ENCODE results near the gene ARMC5.
"Not testable (repeated sequence)": the region's sequence is repeated elsewhere in the genome, so short reads cannot be mapped to it uniquely, and the experiment has no call there.

Gene ARMC5

GRCh38 chr16:31480851-31481536 is 21.7 kb downstream of the ARMC5 start:
- no peak for DNase-seq

GRCh38 chr16:31483081-31483480 is 23.8 kb downstream of the ARMC5 start, which contains the start of gene SLC5A2:
TSS of gene SLC5A2 (plus strand) at chr16:31483123. CDS start at chr16:31483137, 14 bp downstream.
- DNase-seq: no peak

GRCh38 chr16:31484048-31484447 is 24.7 kb downstream of the ARMC5 start:
- not testable (repeated sequence) for DNase-seq

- DNase-seq: no peak
These were observed 25.3 kb downstream of the ARMC5 start for GRCh38 chr16:31484491-31485171.

- no peak for DNase-seq
These were observed 26.3 kb downstream of the ARMC5 start for GRCh38 chr16:31485571-31485970.

- no peak for DNase-seq
These were observed 26.7 kb downstream of the ARMC5 start for GRCh38 chr16:31486045-31486444.

GRCh38 chr16:31487071-31487719 is 27.9 kb downstream of the ARMC5 start:
- no peak for DNase-seq

GRCh38 chr16:31487720-31488467 is 28.6 kb downstream of the ARMC5 start:
- DNase-seq: peak; percentile 59

- DNase-seq: no peak
These were observed 29.4 kb downstream of the ARMC5 start for GRCh38 chr16:31488468-31489297.

GRCh38 chr16:31489298-31489564 is 29.9 kb downstream of the ARMC5 start:
- no peak for DNase-seq

- no peak for DNase-seq
These were observed 30.6 kb downstream of the ARMC5 start for GRCh38 chr16:31489616-31490584.

- no peak for DNase-seq
These were observed 32.6 kb downstream of the ARMC5 start for GRCh38 chr16:31491778-31492418.

GRCh38 chr16:31493506-31494125 is 34.3 kb downstream of the ARMC5 start:
- DNase-seq: no peak

GRCh38 chr16:31496670-31497069 is 37.4 kb downstream of the ARMC5 start:
- DNase-seq: no peak

- DNase-seq: no peak
These were observed 39.2 kb downstream of the ARMC5 start for GRCh38 chr16:31498493-31498892.

- no peak for DNase-seq
These were observed 40.6 kb downstream of the ARMC5 start for GRCh38 chr16:31499928-31500327.

- DNase-seq: no peak
These were observed 42.1 kb downstream of the ARMC5 start for GRCh38 chr16:31501226-31501965.

GRCh38 chr16:31501966-31502348 is 42.7 kb downstream of the ARMC5 start:
- no peak for DNase-seq

- no peak for DNase-seq
These were observed 43.7 kb downstream of the ARMC5 start for GRCh38 chr16:31502981-31503380.

- DNase-seq: not testable (repeated sequence)
These were observed 44.3 kb downstream of the ARMC5 start for GRCh38 chr16:31503555-31503954.

Measured in DMS153 (cell line).